Measurements from ENCODE around the gene COLEC12. TPM values are rescaled to one million over a fixed set of nuclear protein-coding genes. Genes with fewer than 3 reads are reported as not detected.
A peak's percentile ranks its signal among the peaks of the same experiment; 100 is the strongest.

The COLEC12 gene
- total and polyA plus RNA-seq, 8 donors = 32.9 to 124 (median 103) TPM

- H3K27me3 ChIP-seq = no peaks in the 10 kb centered on the region
- peaks cover 0 to 6% of the 10 kb centered on the region in 2 donors for H3K4me1 ChIP-seq
- H3K27ac ChIP-seq = no peak overlapping the region
- DNase-seq (no peak), ATAC-seq (peak; percentile 77)
- no peak overlapping the region for H3K4me3 ChIP-seq
- no peaks in the 10 kb centered on the region for H3K9me3 ChIP-seq
- intact Hi-C loops (cut with DNase I) = no loop called here
- no peaks in the 10 kb centered on the region for H3K36me3 ChIP-seq
- TF ChIP-seq CTCF (IDR thresholded peaks at IDR 0.05) = peak; percentile 19 to 33
Observed at GRCh38 chr18:477565-477964, 22.9 kb downstream of the COLEC12 start.

- TF ChIP-seq CTCF (IDR thresholded peaks at IDR 0.05) = no peak
- Histone ChIP-seq H3K9me3 (no peaks in the 10 kb centered on the region), H3K4me3 (no peak overlapping the region), H3K27ac (peak overlapping the region in 1 of 2 donors; percentile 10), H3K4me1 (peaks cover 6 to 9% of the 10 kb centered on the region in 2 donors), H3K36me3 (no peaks in the 10 kb centered on the region), H3K27me3 (no peaks in the 10 kb centered on the region)
- ATAC-seq (no peak), DNase-seq (no peak)
- intact Hi-C loops (cut with DNase I) = no loop called here
Observed at GRCh38 chr18:476251-476664, 24.2 kb downstream of the COLEC12 start.

GRCh38 chr18:475202-476031, 25.1 kb downstream of the COLEC12 start:
- peak overlapping the region in 1 of 2 donors; percentile 57 for H3K27ac ChIP-seq
- intact Hi-C loops (cut with DNase I) = no loop called here

GRCh38 chr18:474416-474815, 26.1 kb downstream of the COLEC12 start:
- H3K4me3 ChIP-seq = no peak overlapping the region
- no peaks in the 10 kb centered on the region for H3K36me3 ChIP-seq
- ATAC-seq (no peak), DNase-seq (no peak)
- H3K9me3 ChIP-seq = no peaks in the 10 kb centered on the region
- intact Hi-C loops (cut with DNase I) = no loop called here
- TF ChIP-seq CTCF (IDR thresholded peaks at IDR 0.05) = no peak
- no peaks in the 10 kb centered on the region for H3K27me3 ChIP-seq
- H3K4me1 ChIP-seq = peaks cover 13 to 21% of the 10 kb centered on the region in 2 donors
- peak overlapping the region in 1 of 2 donors; percentile 15 for H3K27ac ChIP-seq

More at GRCh38 chr18:475202-476031, 25.1 kb downstream of the COLEC12 start:
- DNase-seq (no peak), ATAC-seq (peak; percentile 17)
- TF ChIP-seq CTCF (IDR thresholded peaks at IDR 0.05) = no peak
- H3K4me3 ChIP-seq = no peak overlapping the region
- no peaks in the 10 kb centered on the region for H3K27me3 ChIP-seq
- H3K9me3 ChIP-seq = no peaks in the 10 kb centered on the region
- H3K36me3 ChIP-seq = no peaks in the 10 kb centered on the region
- peaks cover 13 to 17% of the 10 kb centered on the region in 2 donors for H3K4me1 ChIP-seq

- intact Hi-C loops (cut with DNase I) = no loop called here
- Histone ChIP-seq H3K36me3 (no peaks in the 10 kb centered on the region), H3K4me3 (no peak overlapping the region), H3K4me1 (peaks cover 13 to 26% of the 10 kb centered on the region in 2 donors), H3K27ac (peak overlapping the region in 1 of 2 donors; percentile 15), H3K9me3 (no peaks in the 10 kb centered on the region), H3K27me3 (no peaks in the 10 kb centered on the region)
- TF ChIP-seq CTCF (IDR thresholded peaks at IDR 0.05) = no peak
- ATAC-seq = no peak
- DNase-seq = no peak
Observed at GRCh38 chr18:473802-474201, 26.7 kb downstream of the COLEC12 start.
